Gastrocnemius medialis (tissue), 4 donors: ENCODE measurements around the gene MLX.

ENCODE experiments used
- CTCF ChIP-seq, 5 experiments: fragments of 450-650 bp in 3 of 5; fragments of 200-600 bp in 2 of 5; sonication (generic) in 2 of 5; IDR thresholded peaks in 4 of 5; conservative IDR thresholded peaks in 1 of 5; 1 replicate in 4 of 5; 2 replicates in 1 of 5; pipeline ENCODE4 v1.5.1; 2016 to 2019; ENCODE audit warnings: antibody characterized with exemption in 5 of 5, mild to moderate bottlenecking in 3 of 5, moderate library complexity in 3 of 5
- POLR2A ChIP-seq, 2 donors: fragments of 450-650 bp; IDR thresholded peaks; one replicate each; pipeline ENCODE4 v1.6.1; 2017; ENCODE audit warnings: antibody characterized with exemption in 2 of 2, mild to moderate bottlenecking in 2 of 2, moderate library complexity in 2 of 2

- no peak for TF ChIP-seq CTCF (IDR thresholded peaks at IDR 0.05 in 4 of 5, conservative IDR thresholded peaks at IDR 0.05 in 1 of 5)
- TF ChIP-seq POLR2A (IDR thresholded peaks at IDR 0.05): no peak
Measured at GRCh38 chr17:42590886-42591285, 24.0 kb downstream of the MLX start.
